PC-9 (cell line): ENCODE data around the gene SLPI.

Experiments used
- EZH2 ChIP-seq: fragments of 200-600 bp; sonication (generic); IDR thresholded peaks from 2 replicates; pipeline ENCODE4 v1.8.0; 2017; ENCODE audit warnings: antibody characterized with exemption, low read depth
- TF ChIP-seq, protein P1 (sequence below): fragments of 200-600 bp; sonication (generic); conservative IDR thresholded peaks from 2 replicates; pipeline ENCODE4 v1.6.1; 2017; ENCODE audit warnings: mixed run types, antibody characterized with exemption, mild to moderate bottlenecking, moderate library complexity

DNA sequence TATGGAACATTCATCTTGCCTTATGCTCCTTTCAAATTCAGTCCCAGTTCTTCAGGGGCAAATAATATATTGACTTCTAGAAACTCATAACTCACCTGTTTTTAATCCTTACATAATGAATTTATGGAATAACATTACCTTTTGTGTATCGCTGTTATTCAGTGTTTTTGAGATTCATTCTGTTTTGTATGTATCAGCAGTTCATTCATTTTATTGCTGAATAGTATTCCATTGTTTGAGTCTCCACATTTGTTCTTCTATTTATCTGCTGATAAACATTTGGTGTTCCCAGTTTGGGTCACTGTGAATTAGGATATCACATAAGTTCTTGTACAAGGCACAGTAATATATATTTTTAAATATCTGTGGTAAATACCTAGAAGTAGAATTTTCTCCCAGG, 28.1 kb downstream of the SLPI start:
- no peak for TF ChIP-seq EZH2
- TF ChIP-seq, protein P1, sequence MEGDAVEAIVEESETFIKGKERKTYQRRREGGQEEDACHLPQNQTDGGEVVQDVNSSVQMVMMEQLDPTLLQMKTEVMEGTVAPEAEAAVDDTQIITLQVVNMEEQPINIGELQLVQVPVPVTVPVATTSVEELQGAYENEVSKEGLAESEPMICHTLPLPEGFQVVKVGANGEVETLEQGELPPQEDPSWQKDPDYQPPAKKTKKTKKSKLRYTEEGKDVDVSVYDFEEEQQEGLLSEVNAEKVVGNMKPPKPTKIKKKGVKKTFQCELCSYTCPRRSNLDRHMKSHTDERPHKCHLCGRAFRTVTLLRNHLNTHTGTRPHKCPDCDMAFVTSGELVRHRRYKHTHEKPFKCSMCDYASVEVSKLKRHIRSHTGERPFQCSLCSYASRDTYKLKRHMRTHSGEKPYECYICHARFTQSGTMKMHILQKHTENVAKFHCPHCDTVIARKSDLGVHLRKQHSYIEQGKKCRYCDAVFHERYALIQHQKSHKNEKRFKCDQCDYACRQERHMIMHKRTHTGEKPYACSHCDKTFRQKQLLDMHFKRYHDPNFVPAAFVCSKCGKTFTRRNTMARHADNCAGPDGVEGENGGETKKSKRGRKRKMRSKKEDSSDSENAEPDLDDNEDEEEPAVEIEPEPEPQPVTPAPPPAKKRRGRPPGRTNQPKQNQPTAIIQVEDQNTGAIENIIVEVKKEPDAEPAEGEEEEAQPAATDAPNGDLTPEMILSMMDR = no peak
